Right forelimb (tissue), 1 donor: ENCODE data around the gene FTO.
"Not testable (repeated sequence)": the region's sequence is repeated elsewhere in the genome, so short reads cannot be mapped to it uniquely, and the experiment has no call there.

ENCODE experiments used
- DNase-seq: peaks from one replicate; pipeline ENCODE4 v3.0.0-alpha.2; 2018

FTO gene

GRCh38 chr16:53836142-53836541 is 132.2 kb downstream of the FTO start:
- no peak for DNase-seq

DNA sequence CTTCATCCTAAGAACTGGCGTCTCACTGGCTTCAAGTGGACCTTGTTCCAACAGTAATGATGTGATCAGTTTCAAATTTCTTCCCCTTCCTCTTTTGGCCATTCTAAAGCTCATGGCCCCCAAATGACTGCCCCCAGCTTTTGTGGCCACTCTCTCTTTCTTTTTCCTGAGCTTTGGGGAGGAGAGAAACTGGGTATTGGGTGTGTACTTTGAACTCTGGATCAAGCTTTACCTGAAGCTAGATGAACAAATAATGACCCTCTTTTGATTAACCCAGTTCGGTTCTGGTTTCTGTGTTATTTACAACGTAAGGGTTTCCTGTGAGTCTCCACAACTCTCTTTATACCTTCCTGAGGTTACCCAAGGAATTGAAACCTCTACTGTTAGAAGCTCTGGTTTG is 132.7 kb downstream of the FTO start:
- DNase-seq: no peak

- DNase-seq: no peak
Measured at GRCh38 chr16:53837426-53837825, 133.5 kb downstream of the FTO start.

GRCh38 chr16:53839150-53839549 is 135.2 kb downstream of the FTO start:
- no peak for DNase-seq

- no peak for DNase-seq
Measured at GRCh38 chr16:53840456-53840855, 136.5 kb downstream of the FTO start.

GRCh38 chr16:53841884-53842283 is 137.9 kb downstream of the FTO start:
- DNase-seq: no peak

DNA sequence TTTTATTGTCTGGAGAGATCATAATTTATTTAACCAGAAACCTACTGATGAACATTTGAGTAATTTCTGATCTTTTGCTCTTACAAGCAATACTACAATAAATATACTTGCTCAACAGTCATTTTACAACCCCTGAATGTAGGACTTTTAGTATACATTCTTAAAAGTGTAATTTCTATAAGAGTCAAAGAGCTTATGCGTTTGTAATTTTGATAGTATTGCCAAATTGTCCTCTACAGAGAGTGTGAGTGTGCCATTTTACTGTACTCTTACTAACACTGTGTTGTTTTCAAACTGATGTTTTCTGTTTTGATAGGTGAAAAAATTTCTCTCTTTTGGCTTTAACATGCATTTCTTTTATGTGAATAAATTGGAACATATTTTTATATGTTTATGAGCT is 139.1 kb downstream of the FTO start:
- DNase-seq: no peak

GRCh38 chr16:53844804-53845203 is 140.8 kb downstream of the FTO start:
- no peak for DNase-seq

DNA sequence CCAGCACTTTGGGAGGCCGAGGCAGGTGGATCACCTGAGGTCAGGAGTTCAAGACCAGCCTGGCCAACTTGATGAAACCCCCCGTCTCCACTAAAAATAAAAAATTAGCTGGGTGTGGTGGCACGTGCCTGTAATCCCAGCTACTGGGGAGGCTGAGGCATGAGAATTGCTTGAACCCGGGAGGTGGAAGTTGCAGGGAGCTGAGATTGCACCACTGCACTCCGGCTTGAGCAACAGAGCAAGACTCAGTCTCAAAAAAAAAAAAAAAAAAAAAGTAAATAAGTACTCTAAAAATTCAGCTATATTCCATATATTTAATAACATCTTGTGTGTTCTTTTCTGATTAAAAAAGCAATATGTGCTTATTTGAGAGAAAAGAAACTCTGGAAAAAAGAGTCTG is 142.6 kb downstream of the FTO start:
- not testable (repeated sequence) for DNase-seq

DNA sequence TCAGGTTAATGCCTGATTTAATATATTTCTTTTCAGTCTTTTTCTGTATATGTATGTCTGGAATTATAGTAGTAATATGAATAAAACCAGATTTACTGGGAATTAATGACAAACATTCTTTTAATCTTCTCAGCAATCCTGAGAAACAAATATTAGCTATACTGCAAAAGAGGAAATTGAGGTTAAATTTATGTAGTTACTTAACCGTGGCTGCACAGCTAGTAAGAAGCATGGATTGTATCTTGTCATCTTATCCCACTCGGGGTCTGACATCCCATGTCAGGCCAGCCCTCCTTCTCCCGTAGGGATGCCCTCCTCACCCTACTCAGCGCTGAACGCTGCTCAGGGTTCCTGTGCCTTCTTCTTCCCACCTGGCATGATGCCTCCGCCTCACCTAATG is 143.0 kb downstream of the FTO start:
- DNase-seq: no peak

- DNase-seq: no peak
Measured at GRCh38 chr16:53848277-53848942, 144.5 kb downstream of the FTO start.

DNA sequence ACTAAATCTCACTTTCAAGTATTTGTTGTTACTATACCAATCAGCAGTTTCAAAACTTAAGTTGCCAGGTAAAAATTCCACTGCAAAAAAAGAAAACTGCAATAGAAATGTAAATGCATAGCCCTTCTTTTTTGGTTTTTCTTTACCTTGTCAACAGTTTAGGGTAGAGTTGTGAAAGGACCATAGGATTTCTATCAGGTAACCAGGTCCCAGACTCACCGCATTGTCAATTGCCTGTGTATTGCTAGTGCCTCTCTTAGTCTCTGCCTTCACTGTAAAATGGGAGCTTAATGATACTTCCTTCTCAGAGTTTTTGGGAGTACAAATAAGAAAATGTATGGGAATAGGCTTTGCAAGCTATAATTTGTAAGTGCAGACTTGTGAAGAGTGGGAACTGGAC is 145.0 kb downstream of the FTO start:
- no peak for DNase-seq

- no peak for DNase-seq
Measured at GRCh38 chr16:53849585-53849984, 145.6 kb downstream of the FTO start.

DNA sequence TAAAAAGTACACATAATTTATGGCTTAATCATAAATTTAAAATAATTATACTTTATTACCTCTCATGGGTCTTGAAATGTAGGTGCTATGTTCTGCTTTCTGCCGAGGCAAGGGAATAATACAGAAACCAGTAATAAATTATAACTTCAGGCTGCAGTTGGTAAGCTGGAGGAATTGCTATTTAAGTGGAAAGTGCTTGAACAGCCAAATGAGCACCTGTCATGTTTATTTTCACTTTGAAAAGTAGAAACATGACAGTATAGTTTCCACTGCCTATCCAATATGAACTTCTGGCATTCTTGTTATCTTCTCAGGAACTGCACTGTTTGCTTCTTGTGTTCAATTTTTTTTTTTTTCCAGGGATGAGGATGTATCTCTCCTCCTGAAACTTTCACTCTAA is 146.0 kb downstream of the FTO start:
- DNase-seq: no peak

- DNase-seq: no peak
Measured at GRCh38 chr16:53852678-53853077, 148.7 kb downstream of the FTO start.

GRCh38 chr16:53855056-53855455 is 151.1 kb downstream of the FTO start:
- DNase-seq: no peak

GRCh38 chr16:53855511-53855910 is 151.6 kb downstream of the FTO start:
- DNase-seq: no peak

DNA sequence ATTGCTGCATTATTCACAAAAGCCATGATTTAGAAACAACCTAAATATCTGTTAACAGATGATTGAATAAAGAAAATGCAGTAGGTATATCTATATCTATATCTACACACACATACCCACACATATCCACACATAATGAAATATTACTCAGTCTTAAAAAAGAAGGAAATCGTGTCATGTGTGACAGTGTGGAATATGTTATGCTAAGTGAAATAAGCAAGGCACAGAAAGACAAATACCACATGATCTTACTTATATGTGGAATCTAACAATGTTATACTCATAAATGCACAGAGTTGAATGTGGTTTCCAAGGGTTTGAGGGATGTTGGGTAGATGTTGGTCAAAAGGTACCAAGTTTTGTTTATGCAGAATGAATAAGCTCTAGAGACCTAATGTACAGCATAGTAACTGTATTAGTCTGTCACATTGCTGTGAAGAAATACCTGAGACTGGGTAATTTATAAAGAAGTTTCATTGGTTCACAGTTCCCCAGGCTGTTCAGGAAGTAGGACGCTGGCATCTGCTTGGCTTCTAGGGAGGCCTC is 156.1 kb downstream of the FTO start:
- no peak for DNase-seq

DNA sequence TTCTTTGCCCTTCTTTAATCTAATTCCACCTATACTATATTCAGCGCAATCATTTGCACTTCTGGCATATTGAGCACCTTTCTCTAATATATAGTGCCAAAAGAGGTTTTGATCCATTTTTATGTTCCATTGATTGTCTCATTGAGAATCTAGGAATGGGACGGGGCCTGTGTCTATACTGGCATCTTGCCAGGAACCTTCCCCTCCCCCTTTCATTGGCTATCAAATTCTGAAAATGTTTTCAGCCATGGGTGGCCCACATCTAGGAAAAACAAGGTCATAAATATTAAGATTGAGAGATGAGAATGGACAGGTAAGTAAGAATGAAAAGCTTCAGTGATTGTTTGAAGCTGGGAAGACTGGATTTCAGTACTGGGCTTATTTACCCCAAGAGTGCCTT is 159.9 kb downstream of the FTO start:
- no peak for DNase-seq

DNA sequence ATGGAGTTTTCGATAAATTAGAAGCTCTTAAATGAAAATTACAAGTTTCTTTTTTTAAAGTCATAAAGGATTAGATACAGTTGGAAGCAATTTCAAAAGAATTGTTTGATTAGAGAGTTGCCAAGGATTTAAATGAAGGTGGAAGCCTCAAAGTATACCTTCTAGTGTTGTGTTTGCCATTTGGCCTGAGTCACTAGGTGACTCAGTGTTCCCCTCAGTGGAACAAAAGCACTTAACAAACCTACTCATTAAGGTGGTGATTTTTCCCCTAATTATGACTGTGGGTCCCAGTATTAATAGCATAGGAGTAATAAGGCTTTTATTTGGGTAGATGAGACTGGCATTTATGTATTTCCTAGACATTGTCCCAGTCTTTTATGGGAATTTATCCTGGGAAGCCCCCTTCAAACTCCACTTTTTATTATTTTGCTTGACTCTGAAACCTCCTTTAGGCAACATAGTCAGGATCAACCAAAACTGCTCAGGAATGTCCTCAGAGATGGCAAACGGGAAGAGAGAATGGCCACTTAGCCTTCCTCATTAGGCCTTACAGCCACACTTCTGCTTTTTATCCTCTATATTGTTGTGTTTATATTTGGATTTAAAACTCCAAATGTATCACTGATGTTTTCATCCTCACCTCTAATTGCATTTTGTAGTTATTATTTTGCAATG is 161.0 kb downstream of the FTO start:
- no peak for DNase-seq

DNA sequence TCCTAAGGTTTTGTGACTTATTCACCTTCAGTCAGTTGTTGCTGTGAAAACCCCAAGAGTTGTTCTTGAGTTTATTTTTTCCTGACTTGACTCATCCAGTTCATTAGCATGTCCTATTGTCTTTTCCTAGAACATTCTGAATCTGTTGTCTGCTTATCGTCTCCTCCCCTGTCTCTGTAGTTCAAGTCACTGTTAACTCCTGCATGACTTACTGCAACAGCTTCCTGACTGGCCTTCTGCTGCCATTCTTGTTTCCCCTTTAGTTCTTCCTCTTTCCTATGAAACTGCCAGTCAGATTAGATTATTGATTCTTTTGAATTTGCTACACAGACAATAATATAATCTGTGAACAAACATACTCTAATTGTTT is 161.5 kb downstream of the FTO start:
- DNase-seq: no peak

- no peak for DNase-seq
Measured at GRCh38 chr16:53866520-53866919, 162.6 kb downstream of the FTO start.

- DNase-seq: no peak
Measured at GRCh38 chr16:53870831-53871230, 166.9 kb downstream of the FTO start.
